Spleen (tissue), 11 donors: ENCODE measurements around the gene CASP10. TPM values are rescaled to one million over a fixed set of nuclear protein-coding genes. Genes with fewer than 3 reads are reported as not detected.

ENCODE experiments used
- DNase-seq: peaks from one replicate; pipeline ENCODE4 v3.0.0-alpha.2; 2020
- H3K27ac ChIP-seq, 8 donors: fragments of 200-600 bp; sonication (generic) in 7 of 8; 1 replicate in 4 of 8; 2 replicates in 4 of 8; pipeline versions ENCODE4 v1.5.0 to v1.8.0; 2016 to 2021; ENCODE audit warnings: inconsistent platforms in 4 of 8, mild to moderate bottlenecking in 4 of 8, moderate library complexity in 1 of 8
- H3K27me3 ChIP-seq, 7 donors: fragments of 200-600 bp; sonication (generic) in 6 of 7; replicated peaks in 1 of 7; 1 replicate in 4 of 7; 2 replicates in 3 of 7; pipeline versions ENCODE4 v1.5.0 to v1.8.0; 2016 to 2021; ENCODE audit warnings: inconsistent platforms in 3 of 7, mild to moderate bottlenecking in 1 of 7
- H3K36me3 ChIP-seq, 6 donors: fragments of 200-600 bp; sonication (generic) in 5 of 6; 1 replicate in 4 of 6; 2 replicates in 2 of 6; pipeline versions ENCODE4 v1.5.0 to v1.8.0; 2016 to 2021; ENCODE audit warnings: inconsistent platforms in 2 of 6
- H3K4me1 ChIP-seq, 6 donors: fragments of 200-600 bp; sonication (generic) in 5 of 6; 1 replicate in 3 of 6; 2 replicates in 3 of 6; pipeline versions ENCODE4 v1.5.0 to v1.8.0; 2016 to 2021; ENCODE audit warnings: inconsistent platforms in 3 of 6
- H3K4me3 ChIP-seq, 8 donors: fragments of 200-600 bp; sonication (generic) in 7 of 8; 1 replicate in 4 of 8; 2 replicates in 4 of 8; pipeline versions ENCODE4 v1.5.0 to v1.8.0; 2016 to 2021; ENCODE audit warnings: inconsistent platforms in 4 of 8, mild to moderate bottlenecking in 4 of 8, moderate library complexity in 2 of 8
- H3K9me3 ChIP-seq, 8 donors: fragments of 200-600 bp; sonication (generic) in 7 of 8; 1 replicate in 4 of 8; 2 replicates in 4 of 8; pipeline versions ENCODE4 v1.5.0 to v1.8.0; 2016 to 2021; ENCODE audit warnings: inconsistent platforms in 4 of 8
- POLR2A ChIP-seq, 3 donors: fragments of 450-650 bp; IDR thresholded peaks; one replicate each; pipeline ENCODE4 v1.5.1; 2017; ENCODE audit warnings: antibody characterized with exemption in 3 of 3, mild to moderate bottlenecking in 1 of 3
- POLR2AphosphoS5 ChIP-seq, 3 donors: sonication (generic); formaldehyde crosslinking; IDR thresholded peaks; one replicate each; pipeline ENCODE4 v1.5.1; 2017; ENCODE audit warnings: antibody characterized with exemption in 3 of 3
- WGBS, 5 donors: extraction: QIAGEN DNeasy Blood & Tissue Kit in 3 of 5; methylation state at CpG; one replicate each; pipeline versions ENCODE4 v1.1.5 to v1.1.7; 2013 to 2018; 5-methylcytosine and 5-hydroxymethylcytosine counted together
- intact Hi-C: fragments of 100-400 bp; cut with DNase I; formaldehyde crosslinking; loops from one replicate; pipeline ENCODE4 v1.15.0; 2023; ENCODE audit warnings: low total_unique reads
- polyA plus RNA-seq, 3 donors: library from polyadenylated mRNA; stranded (reverse); fragments of 200-250 nt; gene quantifications; one replicate each; pipeline ENCODE4 v1.2.1, GENCODE V29; 2013
- total RNA-seq, 7 donors: library from RNA; depleted of rRNA in 3 of 7; stranded (reverse); fragments of >200 nt in 3 of 7; fragmentation: NEBNext Ultra II Directional in 4 of 7; extraction: Animal tissue kit (Norgen Biotek cat#: 25700) in 4 of 7; gene quantifications; one replicate each; pipeline versions ENCODE4 v1.1.0 to v1.2.1, GENCODE V29; 2016 to 2021
- TF ChIP-seq, protein P1 (sequence below), 11 experiments: fragments of 200-600 bp in 7 of 11; fragments of 450-650 bp in 4 of 11; sonication (generic) in 4 of 11; IDR thresholded peaks in 8 of 11; conservative IDR thresholded peaks in 3 of 11; 1 replicate in 7 of 11; 2 replicates in 4 of 11; pipeline versions ENCODE4 v1.4.0 to v1.8.0; 2016 to 2021; ENCODE audit warnings: antibody characterized with exemption in 11 of 11, inconsistent platforms in 4 of 11, mild to moderate bottlenecking in 1 of 11
- donor health status: healthy with polysubstance abuse.
- donor health status: DM: no; HTN: no; CAD: no; lungs with moderate emphysema.
- donor health status: DM: no; HTN: no; CAD: no.
- donor health status: Bipolar disorder and iron deficiency.
- donor health status: healthy.
- donor health status: DM: no; HTN: no; CAD: no.
- donor health status: DM: yes; HTN: yes; CAD: no.

CASP10 gene
- total and polyA plus RNA-seq, 10 donors = 5.6 to 75.6 (median 54.6) TPM

DNA sequence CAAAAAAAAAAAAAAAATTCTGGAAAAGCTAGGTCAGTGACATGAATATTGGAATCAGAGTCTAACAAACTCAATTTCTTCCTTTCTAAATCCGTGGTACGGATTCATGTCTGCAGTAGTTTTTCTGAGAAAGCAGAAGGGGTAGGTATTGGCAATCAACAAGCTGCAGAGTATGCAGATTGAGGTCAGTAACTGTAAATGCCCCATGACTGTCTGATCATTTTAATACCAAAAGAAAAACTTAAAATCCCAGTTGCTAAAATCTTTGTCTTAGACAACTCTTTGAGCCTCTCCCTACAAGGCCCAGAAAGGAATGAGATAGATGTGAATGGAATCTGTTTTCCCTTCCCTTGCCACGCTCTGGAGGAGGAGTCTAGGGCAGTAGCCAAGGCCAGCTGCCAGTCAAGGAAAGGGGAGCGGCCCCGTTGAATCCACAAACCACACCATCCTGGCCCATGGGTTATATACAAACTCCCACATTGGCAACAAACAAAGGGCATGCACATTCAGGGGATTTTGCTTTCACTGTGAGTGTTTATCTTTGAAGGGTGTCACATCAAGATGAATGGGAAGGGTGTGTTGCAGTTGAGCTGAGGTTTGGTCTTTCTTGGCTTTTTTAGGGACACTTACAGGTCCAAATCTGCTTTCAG lies 71.3 kb downstream of the CASP10 start:
- Histone ChIP-seq H3K36me3 (no peaks in the 10 kb centered on the region), H3K9me3 (no peaks in the 10 kb centered on the region), H3K4me1 (peaks cover 17 to 96% (median 66%) of the 10 kb centered on the region in 6 donors), H3K27me3 (no peaks in the 10 kb centered on the region), H3K4me3 (no peak overlapping the region), H3K27ac (peak overlapping the region in 7 of 8 donors; percentile 30 to 95 (median 71))
- intact Hi-C loops = loop anchor here (10.0 kb wide), 1 partner anchor 201 kb away; the partner anchor contains the start of genes STRADB and TRAK2
- no peak for TF ChIP-seq POLR2AphosphoS5 (IDR thresholded peaks at IDR 0.05)
- no peak for TF ChIP-seq POLR2A (IDR thresholded peaks at IDR 0.05)
- TF ChIP-seq, protein P1, sequence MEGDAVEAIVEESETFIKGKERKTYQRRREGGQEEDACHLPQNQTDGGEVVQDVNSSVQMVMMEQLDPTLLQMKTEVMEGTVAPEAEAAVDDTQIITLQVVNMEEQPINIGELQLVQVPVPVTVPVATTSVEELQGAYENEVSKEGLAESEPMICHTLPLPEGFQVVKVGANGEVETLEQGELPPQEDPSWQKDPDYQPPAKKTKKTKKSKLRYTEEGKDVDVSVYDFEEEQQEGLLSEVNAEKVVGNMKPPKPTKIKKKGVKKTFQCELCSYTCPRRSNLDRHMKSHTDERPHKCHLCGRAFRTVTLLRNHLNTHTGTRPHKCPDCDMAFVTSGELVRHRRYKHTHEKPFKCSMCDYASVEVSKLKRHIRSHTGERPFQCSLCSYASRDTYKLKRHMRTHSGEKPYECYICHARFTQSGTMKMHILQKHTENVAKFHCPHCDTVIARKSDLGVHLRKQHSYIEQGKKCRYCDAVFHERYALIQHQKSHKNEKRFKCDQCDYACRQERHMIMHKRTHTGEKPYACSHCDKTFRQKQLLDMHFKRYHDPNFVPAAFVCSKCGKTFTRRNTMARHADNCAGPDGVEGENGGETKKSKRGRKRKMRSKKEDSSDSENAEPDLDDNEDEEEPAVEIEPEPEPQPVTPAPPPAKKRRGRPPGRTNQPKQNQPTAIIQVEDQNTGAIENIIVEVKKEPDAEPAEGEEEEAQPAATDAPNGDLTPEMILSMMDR (IDR thresholded peaks at IDR 0.05 in 8 of 11, conservative IDR thresholded peaks at IDR 0.05 in 3 of 11) = no peak
- 46 to 58% (median 56%) methylated on average over 5 of the region's 5 CpGs for WGBS, 5 donors
- DNase-seq = no peak

DNA sequence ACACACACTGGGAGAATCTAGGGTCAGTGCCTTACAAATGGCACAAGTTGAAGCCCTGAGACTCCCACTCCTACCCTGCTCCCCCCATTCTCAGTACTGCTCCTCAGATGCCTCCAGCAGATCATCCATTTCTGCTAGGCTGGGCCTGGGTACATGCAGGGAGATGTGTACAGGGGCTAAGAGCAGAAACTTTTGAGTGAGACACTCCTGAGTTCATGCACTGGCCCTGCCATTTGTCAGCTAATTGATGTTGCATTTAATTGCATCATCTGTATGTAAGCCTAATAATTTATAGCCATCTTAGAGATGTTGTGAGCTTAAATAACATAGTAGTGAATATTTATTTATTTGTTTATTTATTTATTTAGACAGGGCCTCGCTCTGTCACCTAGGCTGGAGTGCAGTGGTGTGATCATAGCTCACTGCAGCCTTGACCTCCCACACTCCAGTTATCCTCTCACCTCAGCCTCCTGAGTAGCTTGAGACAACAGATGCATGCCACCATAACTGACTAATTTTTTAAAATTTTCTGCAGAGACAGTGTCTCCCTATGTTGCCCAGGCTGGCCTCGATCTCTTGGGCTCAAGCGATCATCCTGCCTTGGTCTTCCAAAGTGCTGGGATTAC lies 72.6 kb downstream of the CASP10 start:
- Histone ChIP-seq H3K4me3 (no peak overlapping the region), H3K27me3 (no peaks in the 10 kb centered on the region), H3K9me3 (no peaks in the 10 kb centered on the region), H3K4me1 (peaks cover 24 to 99% (median 79%) of the 10 kb centered on the region in 6 donors), H3K36me3 (no peaks in the 10 kb centered on the region), H3K27ac (peak overlapping the region in 6 of 8 donors; percentile 13 to 97 (median 94))
- intact Hi-C loops = loop anchor here (10.0 kb wide), 1 partner anchor 199 kb away; the partner anchor contains the start of genes STRADB and TRAK2
- TF ChIP-seq POLR2A (IDR thresholded peaks at IDR 0.05) = no peak
- TF ChIP-seq, protein P1 (IDR thresholded peaks at IDR 0.05 in 8 of 11, conservative IDR thresholded peaks at IDR 0.05 in 3 of 11) = no peak
- 95 to 100% (median 97%) methylated on average over 3 of the region's 3 CpGs for WGBS, 5 donors
- no peak for DNase-seq

DNA sequence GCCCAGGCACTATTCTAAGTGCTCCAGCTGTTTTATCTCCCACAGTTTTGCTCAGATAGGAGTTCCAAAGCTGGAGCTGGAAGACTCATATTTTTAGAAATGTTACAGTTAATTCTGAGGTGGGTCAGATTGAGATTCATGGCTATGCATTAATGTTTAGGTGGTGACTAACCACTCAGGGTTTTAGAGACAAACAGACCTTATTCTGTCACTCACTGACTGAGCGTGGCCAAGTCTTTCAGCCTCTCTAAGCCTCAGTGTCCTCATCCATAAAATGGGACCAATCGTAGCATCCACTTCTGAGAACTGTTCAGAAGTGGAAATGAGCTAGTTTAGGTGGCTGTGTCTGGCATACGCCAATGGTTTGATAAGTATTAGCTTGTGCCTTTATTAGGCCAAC lies 73.1 kb downstream of the CASP10 start:
- intact Hi-C loops = loop anchor here (10.0 kb wide), 1 partner anchor 199 kb away; the partner anchor contains the start of genes STRADB and TRAK2
- Histone ChIP-seq H3K36me3 (no peaks in the 10 kb centered on the region), H3K9me3 (no peaks in the 10 kb centered on the region), H3K27ac (peak overlapping the region in 7 of 8 donors; percentile 13 to 97 (median 94)), H3K27me3 (no peaks in the 10 kb centered on the region), H3K4me3 (peak overlapping the region in 1 of 8 donors; percentile 72), H3K4me1 (peaks cover 24 to 99% (median 83%) of the 10 kb centered on the region in 6 donors)
- DNase-seq = no peak
- 82 to 100% (median 95%) methylated on average over 3 of the region's 3 CpGs for WGBS, 5 donors
- TF ChIP-seq POLR2AphosphoS5 (IDR thresholded peaks at IDR 0.05) (no peak), POLR2A (IDR thresholded peaks at IDR 0.05) (no peak)
- TF ChIP-seq, protein P1 (IDR thresholded peaks at IDR 0.05 in 8 of 11, conservative IDR thresholded peaks at IDR 0.05 in 3 of 11) = no peak
